Activated CD4-positive, CD25-positive, alpha-beta regulatory T cell treated with anti-CD3 and anti-CD28 coated beads, Interleukin-2, amount 50 U/mL, for 72 hours (primary cell): ENCODE results near the gene CERS3.

Experiments used
- DNase-seq: peaks from one replicate; pipeline ENCODE4 v3.0.0; 2021

Gene CERS3

DNA sequence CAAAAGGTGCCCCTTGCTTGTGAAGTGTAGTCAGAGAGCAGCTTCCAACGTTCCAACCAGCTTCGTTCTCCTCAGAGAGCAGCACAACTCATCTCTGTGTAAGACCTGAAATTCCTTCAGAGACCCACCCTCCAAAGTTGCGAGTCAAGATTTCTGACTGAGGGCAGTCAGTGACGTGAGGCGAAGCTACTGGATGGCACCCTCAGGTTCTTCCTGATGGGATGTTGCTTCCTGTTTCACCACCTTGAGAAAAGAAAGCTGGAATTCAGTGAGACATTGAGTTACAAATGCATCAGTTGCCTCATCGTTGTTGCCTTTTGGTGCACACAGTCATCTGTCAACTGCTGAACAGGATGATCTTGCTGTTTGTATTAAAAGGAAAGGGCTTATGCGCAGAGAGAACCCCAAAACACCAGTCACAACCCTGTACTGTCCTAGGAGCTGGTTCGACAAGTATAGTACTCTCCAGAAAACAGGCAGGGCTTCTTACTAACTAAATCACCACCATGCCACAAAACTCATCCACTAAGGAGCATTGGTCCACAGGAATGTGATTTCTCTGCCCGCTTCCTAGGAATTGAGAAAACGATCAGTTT, at the start of gene CERS3:
TSS of gene CERS3 (minus strand) at position 118 of the 596 bp plus-strand sequence. CDS start 27,101 bp downstream, outside the sequence.
- DNase-seq, result no peak

DNA sequence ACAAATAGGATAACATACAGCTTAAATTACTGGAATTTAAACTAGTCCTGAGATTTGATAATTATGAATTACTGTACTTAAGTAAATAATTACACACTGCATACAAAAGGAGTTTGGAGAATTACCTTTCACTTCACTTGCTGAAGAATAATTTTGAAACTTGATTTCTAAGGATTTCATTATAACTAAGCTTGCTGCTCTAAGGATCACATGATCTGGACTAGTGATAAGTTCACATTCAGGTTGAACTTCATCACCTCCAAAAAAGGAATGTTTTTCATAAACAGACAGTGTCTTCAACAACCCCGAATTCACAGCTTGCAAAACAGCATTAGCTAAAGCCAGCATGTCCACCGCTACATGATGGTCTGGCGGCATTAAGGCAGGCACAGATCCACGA, 44.8 kb upstream of the CERS3 start:
- no peak for DNase-seq

DNA sequence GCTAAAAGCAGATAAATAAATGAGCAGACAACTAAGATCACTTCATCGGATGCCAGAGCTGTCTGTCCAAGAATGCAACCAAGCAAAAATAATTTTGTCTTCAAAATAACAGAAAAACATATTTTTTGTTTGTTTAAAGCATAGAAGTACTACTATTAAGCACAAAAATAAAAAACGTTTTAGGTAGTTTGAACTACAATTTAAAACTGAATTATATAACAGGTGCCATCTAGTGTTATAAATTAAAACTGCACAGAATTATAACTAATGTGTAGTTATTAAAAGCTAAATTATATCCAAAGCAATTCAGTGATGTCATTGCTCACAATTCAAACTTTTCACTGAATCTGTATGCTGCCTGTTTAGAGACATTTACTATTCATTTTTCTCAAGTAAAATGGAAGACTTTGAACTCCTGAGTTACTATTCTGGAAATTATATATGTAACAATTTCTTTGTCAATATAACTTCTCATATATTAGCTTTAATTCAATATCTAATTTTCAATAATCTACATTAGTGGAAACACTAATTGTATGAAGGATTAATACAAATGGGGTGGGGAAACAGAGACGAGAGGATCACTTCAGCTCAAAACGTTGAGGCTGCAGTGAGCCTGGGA, 43.7 kb upstream of the CERS3 start:
- DNase-seq, result no peak

DNA sequence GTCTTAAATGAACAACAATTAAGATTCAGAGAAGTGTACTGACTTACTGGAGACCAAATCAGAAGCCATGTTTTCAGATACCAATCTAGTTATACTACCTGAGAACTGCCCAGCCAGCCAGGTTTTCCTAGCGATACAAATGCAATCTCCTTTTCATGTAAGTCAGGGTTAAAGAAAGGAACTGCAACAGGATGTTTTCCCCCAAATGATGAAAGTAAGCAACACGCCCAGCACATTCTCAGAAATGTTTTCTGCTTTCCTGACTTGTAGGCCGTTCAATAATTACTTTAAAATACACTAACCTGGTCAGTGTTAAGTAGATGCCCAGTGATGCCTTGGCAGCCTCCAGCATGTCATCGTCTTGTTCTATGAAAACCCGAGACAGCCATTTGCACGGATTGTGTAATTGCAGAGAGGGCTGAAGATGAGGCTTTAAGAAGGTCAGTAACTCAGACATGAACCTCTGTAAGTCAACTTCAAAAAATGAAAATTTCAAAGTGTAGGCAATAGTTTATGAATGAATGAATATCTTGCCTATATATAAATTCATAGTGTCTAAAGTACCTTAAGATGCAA, 42.9 kb upstream of the CERS3 start:
- DNase-seq, result no peak

DNA sequence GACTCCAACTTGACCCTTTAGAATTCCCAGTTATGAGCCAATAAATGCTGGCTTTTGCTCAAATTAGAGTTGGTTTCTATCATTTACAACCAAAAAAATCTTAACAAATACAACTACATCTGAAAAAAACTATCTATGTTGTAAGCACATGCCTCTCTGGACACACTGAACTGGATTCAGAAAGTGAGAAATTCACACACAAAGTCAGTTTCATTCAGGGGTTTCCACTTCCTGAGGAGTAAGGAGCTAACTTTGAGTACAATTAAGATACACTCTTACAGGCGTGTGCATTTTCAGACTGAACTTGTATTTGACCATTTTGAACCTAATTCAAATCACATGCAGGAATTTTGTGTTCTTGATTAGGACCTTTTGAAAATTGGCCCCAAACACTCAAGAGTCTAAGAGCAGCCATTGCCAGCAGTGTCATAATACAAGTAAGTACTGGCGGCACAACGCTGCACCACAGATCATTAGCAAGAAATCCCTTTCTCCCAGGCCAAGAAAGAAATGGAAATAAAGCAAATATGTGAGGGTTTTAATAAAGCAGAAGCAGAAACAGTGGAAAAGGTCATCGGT, 42.1 kb upstream of the CERS3 start:
- no peak for DNase-seq

DNA sequence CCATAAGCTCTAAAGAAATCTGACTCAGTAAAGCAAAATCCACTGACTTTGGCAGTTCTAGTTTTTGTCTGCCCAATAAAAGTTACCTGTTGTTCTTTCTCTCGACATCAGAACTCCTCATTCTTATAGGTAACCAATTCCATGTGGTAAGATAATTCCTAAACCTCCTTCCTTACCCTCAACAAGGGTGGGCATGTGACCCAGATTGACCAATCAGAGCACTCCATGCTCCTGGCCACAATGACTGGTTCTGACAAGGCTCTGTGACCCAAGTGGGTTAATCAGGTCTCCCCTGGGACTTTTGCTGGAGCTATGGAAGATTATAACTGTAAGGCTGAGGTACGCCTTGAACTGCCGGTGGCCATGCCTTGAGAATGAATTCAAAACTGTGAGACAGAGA, 41.5 kb upstream of the CERS3 start:
- DNase-seq, result no peak

DNA sequence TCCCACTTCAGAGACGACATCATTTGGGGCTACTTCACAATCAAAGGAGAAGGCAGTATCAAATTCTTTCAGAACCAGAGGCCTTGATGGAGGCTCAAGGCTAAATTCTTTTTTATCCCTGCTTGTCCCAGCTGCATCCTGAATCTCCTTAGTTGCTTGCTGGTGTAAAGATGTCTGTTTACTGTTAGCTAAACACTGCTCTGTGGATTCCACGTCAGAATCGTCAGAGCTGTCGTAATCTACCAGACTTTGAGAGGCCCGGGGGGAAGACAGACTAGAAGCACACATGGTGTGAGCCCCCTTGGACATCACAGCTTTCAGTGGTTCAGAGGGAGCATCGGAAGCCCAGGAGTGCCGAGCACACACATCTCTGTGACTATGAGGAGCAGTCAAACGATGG, 40.6 kb upstream of the CERS3 start:
- no peak for DNase-seq

DNA sequence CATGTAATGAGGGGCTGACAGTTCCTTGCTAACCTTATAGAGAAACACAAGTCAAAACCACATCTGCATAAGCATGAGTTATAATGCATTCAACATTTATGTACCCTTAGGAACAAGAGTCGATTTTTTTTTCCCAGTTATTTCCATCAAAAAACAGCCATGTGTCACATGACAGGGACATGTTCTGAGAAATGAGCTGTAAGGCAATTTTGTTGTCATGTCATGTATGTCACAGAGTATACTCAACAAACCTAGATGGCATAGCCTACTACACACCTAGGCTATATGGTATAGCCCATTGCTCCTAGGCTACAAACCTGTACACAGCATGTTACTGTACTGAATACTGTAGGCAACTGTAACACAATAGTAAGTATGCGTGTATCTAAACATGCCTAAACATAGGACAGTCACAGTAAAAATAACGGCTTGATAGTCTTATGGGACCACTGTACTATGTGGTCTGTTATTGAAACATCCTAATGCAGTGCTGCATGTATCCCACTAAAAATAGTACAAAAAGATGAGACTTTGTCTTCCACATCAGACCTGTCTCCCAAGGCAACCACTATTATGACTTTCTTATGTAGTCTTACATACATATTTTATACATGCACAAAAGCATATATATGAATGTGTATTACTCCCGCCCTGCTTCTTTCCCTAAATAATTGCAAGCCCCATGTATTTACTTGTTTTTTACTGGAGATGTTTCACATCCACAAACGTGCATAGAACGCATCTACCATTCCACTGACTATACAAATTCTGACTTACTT, 38.3 kb upstream of the CERS3 start:
- no peak for DNase-seq

DNA sequence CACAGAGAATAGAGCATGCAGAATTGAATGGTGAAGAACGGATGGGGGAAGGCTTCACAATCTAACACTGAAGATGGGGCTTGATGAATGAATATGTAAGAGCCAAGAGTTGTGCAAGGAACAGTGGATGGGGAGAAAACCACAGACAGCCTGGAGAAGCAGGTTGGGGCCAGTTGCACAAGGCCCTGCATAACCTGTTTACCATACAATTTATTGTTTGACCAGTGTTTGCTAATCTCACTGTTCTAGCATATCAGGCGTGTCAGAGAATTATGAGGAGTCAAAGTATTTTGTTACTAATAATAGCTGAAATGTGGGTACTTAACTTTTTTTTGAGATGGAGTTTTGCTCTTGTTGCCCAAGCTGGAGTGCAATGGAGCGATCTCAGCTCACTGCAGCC, 36.8 kb upstream of the CERS3 start:
- no peak for DNase-seq

DNA sequence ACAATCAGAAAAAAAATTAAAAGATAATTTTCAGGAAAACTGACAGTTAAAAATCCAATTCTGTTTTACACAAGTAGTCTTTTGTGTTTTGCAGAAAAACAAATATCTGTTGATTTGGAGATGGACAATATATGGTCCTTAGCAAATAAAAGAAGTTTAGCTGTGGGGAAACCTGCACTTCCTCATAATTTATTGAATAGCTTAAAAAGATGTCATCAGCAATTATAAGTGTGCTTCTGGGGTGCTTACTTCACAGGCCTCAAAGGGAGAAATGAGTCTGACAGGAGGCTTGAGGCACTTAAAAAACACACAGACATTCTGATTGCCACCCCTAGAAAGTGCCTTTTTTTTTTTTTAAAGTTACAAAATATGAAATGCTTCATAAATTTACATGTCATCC, 31.6 kb upstream of the CERS3 start:
- DNase-seq, result no peak

DNA sequence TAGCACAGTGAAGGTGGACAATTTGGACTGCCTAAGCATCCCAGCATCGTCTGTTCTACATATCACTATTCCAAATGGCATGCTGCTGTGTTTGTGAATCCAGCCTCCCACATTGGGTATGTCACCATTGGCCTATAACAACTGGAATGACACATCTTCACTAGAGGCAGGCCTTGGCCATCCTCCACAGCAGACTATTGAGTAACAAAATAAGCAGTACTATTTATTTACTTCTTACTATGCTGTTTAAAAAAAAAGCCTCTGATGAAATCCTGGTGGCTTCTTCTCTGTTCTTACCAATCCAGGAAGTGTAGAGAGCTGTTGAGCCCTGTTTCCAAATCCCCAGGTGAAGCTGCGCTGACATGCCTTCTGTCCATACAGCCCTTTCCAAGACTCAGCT, 30.6 kb upstream of the CERS3 start:
- no peak for DNase-seq

DNA sequence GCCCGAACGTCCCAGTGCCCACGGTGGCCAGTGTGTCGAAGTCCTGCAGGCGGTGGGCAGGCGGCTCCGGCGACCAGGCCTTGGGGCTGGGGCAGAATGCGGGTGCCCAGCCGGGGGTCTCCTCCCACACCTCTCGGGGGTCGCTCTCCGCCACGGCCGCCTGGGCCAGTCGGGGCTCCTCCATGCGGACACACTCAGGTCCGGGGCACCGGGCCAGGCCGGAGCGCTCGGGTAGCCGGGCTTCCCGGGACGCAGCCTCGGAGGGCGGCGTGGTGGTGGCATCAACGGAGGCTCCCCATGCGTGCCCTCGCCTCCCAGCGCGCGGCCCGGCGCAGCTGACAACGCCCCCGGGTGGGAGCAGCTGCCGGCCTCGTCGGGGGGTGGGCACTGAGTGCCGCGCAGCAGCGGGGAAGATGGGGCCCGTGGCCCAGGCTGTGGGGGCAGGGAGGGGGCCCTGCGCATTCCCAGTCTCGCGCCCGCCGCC, 30.1 kb upstream of the CERS3 start:
- no peak for DNase-seq

DNA sequence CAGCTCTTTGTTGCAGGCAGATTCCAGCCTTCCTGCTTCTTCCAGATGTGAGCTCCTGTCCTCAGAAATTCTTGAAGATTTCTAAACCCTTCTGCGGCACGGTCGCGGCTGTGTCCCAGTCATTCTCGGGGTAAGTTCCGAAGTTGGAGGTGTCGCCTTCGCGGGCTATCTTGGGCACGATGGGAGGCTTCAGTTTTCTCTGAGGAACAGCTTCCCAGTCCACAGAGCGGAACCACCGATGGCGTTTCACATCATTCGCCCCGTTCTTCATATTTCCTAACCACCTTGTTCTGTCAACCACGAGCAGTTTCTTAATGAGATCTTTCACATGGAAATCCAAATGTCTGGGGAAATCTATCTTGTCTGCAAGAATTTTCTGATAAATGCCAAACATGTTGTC, 24.7 kb upstream of the CERS3 start:
- no peak for DNase-seq

DNA sequence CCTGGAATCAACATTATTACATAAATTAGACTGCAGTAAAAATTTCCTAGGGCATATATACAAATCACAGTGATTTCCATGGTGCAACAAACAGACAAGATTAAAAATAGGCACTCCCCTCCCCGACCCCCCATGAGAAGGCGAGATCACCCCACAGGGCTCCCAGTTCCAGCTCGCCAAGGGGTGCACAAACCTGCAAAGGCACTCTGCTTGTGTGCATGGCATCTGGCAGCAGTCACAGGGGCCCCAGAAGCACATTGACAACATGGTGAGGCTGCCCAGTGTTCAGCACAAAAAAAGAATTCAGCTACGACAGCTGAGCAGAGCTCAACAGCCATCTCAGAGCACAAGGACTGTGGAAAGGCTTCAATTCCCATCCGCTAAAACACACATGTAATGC, 19.2 kb upstream of the CERS3 start:
- DNase-seq, result no peak

DNA sequence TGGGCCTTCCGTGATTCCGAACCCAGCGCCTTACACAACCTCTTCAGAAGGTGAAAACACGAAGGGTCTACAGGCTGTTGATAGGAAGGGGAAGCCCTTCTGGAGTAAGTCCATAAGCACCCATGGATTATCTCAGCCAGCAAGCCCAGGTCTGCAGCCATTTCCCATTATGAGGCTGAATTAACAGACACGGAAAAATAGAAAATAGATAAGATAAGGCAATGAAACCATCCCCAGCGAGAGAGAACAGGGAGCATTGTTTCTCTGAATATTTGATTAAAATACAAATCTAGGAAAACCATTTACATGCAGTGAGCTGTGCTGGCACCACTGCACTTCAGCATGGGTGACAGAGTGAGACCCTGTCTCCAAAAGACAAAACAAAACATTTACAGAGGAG, 16.2 kb upstream of the CERS3 start:
- DNase-seq, result no peak

DNA sequence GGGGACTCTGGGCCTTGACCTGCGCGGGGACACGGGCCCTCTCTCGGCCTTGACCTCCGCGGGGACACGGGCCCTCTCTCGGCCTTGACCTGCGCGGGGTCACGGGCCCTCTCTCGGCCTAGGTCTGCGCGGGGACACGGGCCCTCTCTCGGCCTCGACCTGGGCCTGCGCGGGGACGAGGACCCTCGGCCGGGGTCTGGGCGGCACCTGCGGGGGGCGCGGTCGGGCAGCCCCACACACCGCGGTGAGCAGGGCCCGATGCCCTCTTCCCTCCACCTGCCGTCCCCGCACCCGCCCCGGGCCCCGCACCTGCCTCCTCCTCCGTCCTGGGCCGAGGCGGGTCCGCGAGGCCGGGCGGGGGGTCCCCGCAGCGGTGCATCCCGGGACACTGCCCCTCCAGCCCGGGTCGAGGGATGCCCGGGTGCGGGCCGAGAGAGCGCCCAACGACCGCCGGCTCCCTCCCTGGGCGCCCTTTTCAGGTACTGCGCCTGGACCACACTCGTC, 15.6 kb upstream of the CERS3 start:
- DNase-seq, result no peak

DNA sequence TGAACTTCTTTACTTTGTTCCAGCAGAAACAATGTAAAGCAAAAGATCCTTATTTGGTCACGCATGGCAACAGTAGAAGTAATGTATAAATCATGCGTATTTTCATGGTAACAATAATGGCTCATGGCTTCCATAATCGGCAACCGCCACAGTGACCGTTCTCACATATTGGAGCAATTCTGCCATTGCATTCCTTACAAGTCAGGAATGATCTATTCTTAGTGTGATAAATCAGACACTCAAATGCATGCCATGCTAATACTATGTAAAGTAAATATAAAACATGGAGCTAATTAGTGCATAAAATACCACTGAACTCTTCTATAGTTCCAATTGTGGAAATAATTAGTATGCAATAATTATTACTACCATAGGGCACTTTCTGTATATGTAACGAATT, 13.5 kb upstream of the CERS3 start:
- no peak for DNase-seq

DNA sequence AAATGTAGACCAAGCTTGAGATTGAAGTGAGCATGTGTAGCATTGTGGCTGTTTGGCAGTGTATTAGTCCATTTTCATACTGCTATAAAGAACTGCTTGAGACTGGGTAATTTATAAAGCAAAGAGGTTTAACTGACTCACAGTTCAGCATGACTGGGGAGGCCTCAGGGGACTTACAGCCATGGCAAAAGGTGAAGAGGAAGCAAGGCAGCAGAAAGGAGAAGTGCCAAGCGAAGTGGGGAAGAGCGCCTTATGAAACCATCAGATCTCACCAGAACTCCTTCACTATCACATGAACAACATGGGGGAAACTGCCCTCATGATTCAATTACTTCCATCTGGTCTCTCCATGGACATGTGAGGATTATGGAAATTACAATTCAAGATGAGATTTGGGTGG, 8.6 kb upstream of the CERS3 start:
- DNase-seq, result no peak

DNA sequence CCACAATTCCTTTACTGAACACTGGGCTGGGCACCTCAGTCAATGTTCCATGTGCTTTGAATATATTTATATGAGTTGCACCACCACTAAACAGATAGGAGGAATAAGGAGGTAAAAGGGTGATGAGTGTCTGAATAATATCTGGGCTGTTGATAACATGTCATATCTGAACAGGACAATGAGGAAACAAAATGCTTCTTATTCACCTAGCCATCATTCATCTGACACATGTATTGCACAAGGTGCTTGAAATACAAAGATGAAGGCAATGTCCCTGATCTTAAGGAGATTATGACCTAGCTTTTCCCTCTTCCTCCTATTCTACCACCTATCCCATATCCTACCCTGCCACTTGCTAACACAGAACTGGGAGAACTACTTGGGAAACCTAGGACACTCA, 8.0 kb upstream of the CERS3 start:
- no peak for DNase-seq

DNA sequence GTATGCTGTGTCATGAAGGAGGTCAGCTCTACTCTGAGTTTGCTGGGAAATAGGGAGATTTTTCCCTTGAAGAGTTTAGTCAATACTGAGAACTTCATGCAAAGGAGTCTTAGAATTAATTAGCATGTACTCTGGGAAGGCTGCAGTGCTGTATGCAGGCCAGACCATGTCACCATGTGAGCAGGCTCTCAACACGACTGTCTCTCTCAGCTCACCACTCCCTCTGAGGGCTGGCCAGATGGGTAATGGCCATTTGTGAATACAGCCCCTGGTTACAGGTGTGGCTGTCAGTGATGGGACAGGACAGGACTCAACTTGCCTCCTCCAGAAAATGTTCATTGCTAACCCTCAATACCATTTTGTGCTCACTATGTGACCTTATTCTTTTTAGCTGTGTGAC, 5.1 kb upstream of the CERS3 start:
- no peak for DNase-seq

DNA sequence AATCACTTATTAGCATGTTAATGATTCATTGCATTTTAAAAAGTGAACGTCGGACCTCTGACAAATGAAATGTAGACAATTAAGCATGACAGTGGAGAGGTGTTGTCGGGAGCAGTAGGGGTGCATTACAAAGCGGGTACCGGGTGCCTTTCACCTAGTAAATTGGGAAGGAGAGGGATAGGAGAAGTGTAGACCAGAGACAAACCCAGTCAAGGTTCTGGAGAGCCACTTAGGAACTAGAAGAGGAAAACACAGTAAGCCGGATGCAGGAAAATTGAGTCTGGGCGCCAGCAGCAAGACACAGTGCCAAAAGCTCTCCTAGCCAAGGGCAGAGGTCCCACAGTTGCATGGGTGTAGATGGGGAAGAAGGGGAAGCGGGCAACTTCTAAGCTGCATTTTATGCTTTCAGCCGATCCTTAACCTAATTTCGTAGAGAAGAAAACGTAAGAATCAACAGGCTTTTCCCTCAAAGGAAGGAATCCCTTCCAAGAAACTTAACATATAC, 3.1 kb upstream of the CERS3 start:
- no peak for DNase-seq

DNA sequence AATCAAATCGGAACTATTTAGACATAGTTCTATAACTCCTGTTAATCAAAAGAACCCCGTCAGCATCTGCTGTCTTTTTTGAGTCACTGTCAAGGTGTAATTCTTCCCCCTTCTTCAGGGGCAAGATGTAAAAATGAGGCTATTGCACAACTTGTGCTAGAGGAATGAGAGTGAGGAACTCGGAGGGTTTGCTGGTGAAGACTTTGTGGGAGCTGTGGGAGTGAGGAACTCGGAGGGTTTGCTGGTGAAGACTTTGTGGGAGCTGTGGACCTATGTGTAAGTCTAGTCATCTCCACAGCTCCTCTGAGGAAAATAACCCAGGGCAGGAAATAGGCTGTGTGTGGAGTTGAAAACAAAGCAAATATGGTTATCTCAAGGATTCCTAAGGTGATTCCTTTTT, 2.5 kb upstream of the CERS3 start:
- DNase-seq, result no peak

DNA sequence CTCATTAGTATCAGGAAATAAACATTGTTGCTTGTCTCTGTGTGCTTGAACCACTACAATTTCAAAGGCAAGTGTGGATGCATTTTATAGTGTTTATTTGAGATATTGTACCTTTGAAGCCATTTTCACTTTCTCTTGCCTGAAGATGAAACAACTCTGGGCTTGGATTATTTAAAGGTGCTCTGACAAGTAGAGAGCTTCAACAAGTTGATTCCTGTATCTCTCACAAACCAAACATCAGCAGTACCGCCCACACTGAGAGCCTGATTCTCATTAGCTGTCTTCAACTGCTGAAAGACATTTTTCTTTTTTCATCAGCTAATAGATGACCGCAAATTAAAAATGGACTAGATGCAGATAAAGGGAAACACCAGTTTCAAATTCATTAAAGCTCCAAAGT, 806 bp upstream of the CERS3 start:
- no peak for DNase-seq
